Measurements from ENCODE around the gene ATG16L2. TPM values are rescaled to one million over a fixed set of nuclear protein-coding genes. Genes with fewer than 3 reads are reported as not detected.

Gene ATG16L2
- total RNA-seq, 1 experiment from 2014 or later: 22.2 TPM

DNA sequence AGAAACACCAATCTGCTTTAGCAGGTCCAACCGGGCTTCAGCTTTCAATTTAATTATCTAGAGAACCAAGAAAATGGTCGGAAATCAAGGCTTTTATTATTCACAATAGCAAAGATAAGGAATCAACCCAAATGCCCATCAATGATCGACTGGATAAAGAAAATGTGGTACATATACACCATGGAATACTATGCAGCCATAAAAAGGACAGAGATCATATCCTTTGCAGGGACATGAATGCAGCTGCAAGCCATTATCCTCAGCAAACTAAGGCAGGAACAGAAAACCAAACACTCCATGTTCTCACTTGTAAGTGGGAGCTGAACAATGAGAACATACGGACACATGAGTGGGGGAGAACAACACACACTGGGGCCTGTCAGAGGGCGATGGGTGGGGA is 53.8 kb downstream of the ATG16L2 start (continued):
- TF ChIP-seq CREM (CRISPR knock-in tag; IDR thresholded peaks at IDR 0.05): no peak

GRCh38 chr11:72869831-72870230 is 55.6 kb downstream of the ATG16L2 start:
- DNase-seq (ENCODE audit: low spot score) (no peak), ATAC-seq (no peak)
- Mint-ChIP-seq H3K9me3 (peaks cover 5% of the 10 kb centered on the region; the same call in 1 of the 2 replicates), H3K4me3 (no peak overlapping the region), H3K27ac (0 out of 2 replicates have a peak overlapping the region, but pooled peaks have one; percentile 38), H3K4me1 (no peaks in the 10 kb centered on the region; the same call in 1 of the 2 replicates), H3K27me3 (ENCODE audit: low read depth) (no peaks in the 10 kb centered on the region), H3K36me3 (no peaks in the 10 kb centered on the region)
- POLR2A ChIA-PET: no interaction called here
- CTCF ChIA-PET: interaction anchor here (0.6 kb wide), 1 partner anchor 311 kb away, joined by 3 read pairs; no protein-coding TSS in a partner anchor
- TF ChIP-seq, protein P1, sequence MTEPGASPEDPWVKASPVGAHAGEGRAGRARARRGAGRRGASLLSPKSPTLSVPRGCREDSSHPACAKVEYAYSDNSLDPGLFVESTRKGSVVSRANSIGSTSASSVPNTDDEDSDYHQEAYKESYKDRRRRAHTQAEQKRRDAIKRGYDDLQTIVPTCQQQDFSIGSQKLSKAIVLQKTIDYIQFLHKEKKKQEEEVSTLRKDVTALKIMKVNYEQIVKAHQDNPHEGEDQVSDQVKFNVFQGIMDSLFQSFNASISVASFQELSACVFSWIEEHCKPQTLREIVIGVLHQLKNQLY (CRISPR knock-in tag; IDR thresholded peaks at IDR 0.05): no peak
- TF ChIP-seq, protein P2, sequence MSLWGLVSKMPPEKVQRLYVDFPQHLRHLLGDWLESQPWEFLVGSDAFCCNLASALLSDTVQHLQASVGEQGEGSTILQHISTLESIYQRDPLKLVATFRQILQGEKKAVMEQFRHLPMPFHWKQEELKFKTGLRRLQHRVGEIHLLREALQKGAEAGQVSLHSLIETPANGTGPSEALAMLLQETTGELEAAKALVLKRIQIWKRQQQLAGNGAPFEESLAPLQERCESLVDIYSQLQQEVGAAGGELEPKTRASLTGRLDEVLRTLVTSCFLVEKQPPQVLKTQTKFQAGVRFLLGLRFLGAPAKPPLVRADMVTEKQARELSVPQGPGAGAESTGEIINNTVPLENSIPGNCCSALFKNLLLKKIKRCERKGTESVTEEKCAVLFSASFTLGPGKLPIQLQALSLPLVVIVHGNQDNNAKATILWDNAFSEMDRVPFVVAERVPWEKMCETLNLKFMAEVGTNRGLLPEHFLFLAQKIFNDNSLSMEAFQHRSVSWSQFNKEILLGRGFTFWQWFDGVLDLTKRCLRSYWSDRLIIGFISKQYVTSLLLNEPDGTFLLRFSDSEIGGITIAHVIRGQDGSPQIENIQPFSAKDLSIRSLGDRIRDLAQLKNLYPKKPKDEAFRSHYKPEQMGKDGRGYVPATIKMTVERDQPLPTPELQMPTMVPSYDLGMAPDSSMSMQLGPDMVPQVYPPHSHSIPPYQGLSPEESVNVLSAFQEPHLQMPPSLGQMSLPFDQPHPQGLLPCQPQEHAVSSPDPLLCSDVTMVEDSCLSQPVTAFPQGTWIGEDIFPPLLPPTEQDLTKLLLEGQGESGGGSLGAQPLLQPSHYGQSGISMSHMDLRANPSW (CRISPR knock-in tag; conservative IDR thresholded peaks at IDR 0.05; ENCODE audit: low read depth): no peak
- TF ChIP-seq SP1 (CRISPR knock-in tag; conservative IDR thresholded peaks at IDR 0.05): no peak
- no peak for TF ChIP-seq EMX1 (CRISPR knock-in tag; IDR thresholded peaks at IDR 0.05)
- no peak for TF ChIP-seq ETV6 (CRISPR knock-in tag; IDR thresholded peaks at IDR 0.05)
- no peak for TF ChIP-seq NFE2L1 (CRISPR knock-in tag; IDR thresholded peaks at IDR 0.05)
- TF ChIP-seq, protein P3, sequence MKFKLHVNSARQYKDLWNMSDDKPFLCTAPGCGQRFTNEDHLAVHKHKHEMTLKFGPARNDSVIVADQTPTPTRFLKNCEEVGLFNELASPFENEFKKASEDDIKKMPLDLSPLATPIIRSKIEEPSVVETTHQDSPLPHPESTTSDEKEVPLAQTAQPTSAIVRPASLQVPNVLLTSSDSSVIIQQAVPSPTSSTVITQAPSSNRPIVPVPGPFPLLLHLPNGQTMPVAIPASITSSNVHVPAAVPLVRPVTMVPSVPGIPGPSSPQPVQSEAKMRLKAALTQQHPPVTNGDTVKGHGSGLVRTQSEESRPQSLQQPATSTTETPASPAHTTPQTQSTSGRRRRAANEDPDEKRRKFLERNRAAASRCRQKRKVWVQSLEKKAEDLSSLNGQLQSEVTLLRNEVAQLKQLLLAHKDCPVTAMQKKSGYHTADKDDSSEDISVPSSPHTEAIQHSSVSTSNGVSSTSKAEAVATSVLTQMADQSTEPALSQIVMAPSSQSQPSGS (CRISPR knock-in tag; IDR thresholded peaks at IDR 0.05; ENCODE audit: borderline replicate concordance, low read depth): no peak
- TF ChIP-seq FOXK1 (CRISPR knock-in tag; IDR thresholded peaks at IDR 0.05): no peak
- TF ChIP-seq KAT7 (CRISPR knock-in tag; IDR thresholded peaks at IDR 0.05; ENCODE audit: borderline replicate concordance): no peak
- TF ChIP-seq, protein P4, sequence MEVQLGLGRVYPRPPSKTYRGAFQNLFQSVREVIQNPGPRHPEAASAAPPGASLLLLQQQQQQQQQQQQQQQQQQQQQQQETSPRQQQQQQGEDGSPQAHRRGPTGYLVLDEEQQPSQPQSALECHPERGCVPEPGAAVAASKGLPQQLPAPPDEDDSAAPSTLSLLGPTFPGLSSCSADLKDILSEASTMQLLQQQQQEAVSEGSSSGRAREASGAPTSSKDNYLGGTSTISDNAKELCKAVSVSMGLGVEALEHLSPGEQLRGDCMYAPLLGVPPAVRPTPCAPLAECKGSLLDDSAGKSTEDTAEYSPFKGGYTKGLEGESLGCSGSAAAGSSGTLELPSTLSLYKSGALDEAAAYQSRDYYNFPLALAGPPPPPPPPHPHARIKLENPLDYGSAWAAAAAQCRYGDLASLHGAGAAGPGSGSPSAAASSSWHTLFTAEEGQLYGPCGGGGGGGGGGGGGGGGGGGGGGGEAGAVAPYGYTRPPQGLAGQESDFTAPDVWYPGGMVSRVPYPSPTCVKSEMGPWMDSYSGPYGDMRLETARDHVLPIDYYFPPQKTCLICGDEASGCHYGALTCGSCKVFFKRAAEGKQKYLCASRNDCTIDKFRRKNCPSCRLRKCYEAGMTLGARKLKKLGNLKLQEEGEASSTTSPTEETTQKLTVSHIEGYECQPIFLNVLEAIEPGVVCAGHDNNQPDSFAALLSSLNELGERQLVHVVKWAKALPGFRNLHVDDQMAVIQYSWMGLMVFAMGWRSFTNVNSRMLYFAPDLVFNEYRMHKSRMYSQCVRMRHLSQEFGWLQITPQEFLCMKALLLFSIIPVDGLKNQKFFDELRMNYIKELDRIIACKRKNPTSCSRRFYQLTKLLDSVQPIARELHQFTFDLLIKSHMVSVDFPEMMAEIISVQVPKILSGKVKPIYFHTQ (CRISPR knock-in tag; IDR thresholded peaks at IDR 0.05): no peak
- TF ChIP-seq ZNF396 (CRISPR knock-in tag; IDR thresholded peaks at IDR 0.05; ENCODE audit: borderline replicate concordance): no peak
- no peak for TF ChIP-seq GRHL2 (CRISPR knock-in tag; IDR thresholded peaks at IDR 0.05; ENCODE audit: insufficient replicate concordance, severe bottlenecking)
- TF ChIP-seq ZNF317 (CRISPR knock-in tag; IDR thresholded peaks at IDR 0.05; ENCODE audit: borderline replicate concordance, low read depth): no peak
- TF ChIP-seq ATF6 (CRISPR knock-in tag; IDR thresholded peaks at IDR 0.05): no peak
- TF ChIP-seq FOXP4 (CRISPR knock-in tag; IDR thresholded peaks at IDR 0.05): no peak
- TF ChIP-seq, protein P5, sequence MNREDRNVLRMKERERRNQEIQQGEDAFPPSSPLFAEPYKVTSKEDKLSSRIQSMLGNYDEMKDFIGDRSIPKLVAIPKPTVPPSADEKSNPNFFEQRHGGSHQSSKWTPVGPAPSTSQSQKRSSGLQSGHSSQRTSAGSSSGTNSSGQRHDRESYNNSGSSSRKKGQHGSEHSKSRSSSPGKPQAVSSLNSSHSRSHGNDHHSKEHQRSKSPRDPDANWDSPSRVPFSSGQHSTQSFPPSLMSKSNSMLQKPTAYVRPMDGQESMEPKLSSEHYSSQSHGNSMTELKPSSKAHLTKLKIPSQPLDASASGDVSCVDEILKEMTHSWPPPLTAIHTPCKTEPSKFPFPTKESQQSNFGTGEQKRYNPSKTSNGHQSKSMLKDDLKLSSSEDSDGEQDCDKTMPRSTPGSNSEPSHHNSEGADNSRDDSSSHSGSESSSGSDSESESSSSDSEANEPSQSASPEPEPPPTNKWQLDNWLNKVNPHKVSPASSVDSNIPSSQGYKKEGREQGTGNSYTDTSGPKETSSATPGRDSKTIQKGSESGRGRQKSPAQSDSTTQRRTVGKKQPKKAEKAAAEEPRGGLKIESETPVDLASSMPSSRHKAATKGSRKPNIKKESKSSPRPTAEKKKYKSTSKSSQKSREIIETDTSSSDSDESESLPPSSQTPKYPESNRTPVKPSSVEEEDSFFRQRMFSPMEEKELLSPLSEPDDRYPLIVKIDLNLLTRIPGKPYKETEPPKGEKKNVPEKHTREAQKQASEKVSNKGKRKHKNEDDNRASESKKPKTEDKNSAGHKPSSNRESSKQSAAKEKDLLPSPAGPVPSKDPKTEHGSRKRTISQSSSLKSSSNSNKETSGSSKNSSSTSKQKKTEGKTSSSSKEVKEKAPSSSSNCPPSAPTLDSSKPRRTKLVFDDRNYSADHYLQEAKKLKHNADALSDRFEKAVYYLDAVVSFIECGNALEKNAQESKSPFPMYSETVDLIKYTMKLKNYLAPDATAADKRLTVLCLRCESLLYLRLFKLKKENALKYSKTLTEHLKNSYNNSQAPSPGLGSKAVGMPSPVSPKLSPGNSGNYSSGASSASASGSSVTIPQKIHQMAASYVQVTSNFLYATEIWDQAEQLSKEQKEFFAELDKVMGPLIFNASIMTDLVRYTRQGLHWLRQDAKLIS (CRISPR knock-in tag; IDR thresholded peaks at IDR 0.05; ENCODE audit: borderline replicate concordance): no peak
- TF ChIP-seq SMAD3 (CRISPR knock-in tag; IDR thresholded peaks at IDR 0.05; ENCODE audit: borderline replicate concordance): no peak
- TF ChIP-seq MXD4 (CRISPR knock-in tag; IDR thresholded peaks at IDR 0.05; ENCODE audit: borderline replicate concordance): no peak
- no peak for TF ChIP-seq TP53 (CRISPR knock-in tag; IDR thresholded peaks at IDR 0.05)
- TF ChIP-seq FOXJ3 (CRISPR knock-in tag; IDR thresholded peaks at IDR 0.05; ENCODE audit: borderline replicate concordance): no peak
